Left lung (tissue), 10 donors: ENCODE data around the gene DUXA. TPM values are rescaled to one million over a fixed set of nuclear protein-coding genes. Genes with fewer than 3 reads are reported as not detected.
"Not testable (repeated sequence)": the region's sequence is repeated elsewhere in the genome, so short reads cannot be mapped to it uniquely, and the experiment has no call there.

Experiments used
- ATAC-seq: fragments of 200-7000 bp; cut with Tn5 transposase; one replicate; pipeline ENCODE4 v1.9.1; 2020; ENCODE audit warnings: moderate library complexity
- DNase-seq, 4 donors: peaks; one replicate each; pipeline ENCODE4 v3.0.0-alpha.2; 2013 to 2020
- H3K27ac ChIP-seq, 2 donors: fragments of 200-600 bp; sonication (generic) in 1 of 2; one replicate each; pipeline versions ENCODE4 v1.5.0 to v1.8.0; 2020 to 2021
- H3K27me3 ChIP-seq, 2 donors: fragments of 200-600 bp; sonication (generic) in 1 of 2; one replicate each; pipeline versions ENCODE4 v1.5.0 to v1.8.0; 2020 to 2021
- H3K36me3 ChIP-seq, 2 donors: fragments of 200-600 bp; sonication (generic) in 1 of 2; one replicate each; pipeline versions ENCODE4 v1.5.0 to v1.8.0; 2020 to 2021
- H3K4me1 ChIP-seq, 2 donors: fragments of 200-600 bp; one replicate each; pipeline ENCODE4 v1.8.0; 2021
- H3K4me3 ChIP-seq, 2 donors: fragments of 200-600 bp; sonication (generic) in 1 of 2; one replicate each; pipeline versions ENCODE4 v1.5.0 to v1.8.0; 2020 to 2021; ENCODE audit warnings: mild to moderate bottlenecking in 1 of 2
- H3K9me3 ChIP-seq, 2 donors: fragments of 200-600 bp; sonication (generic) in 1 of 2; one replicate each; pipeline versions ENCODE4 v1.5.0 to v1.8.0; 2020 to 2021
- intact Hi-C, 2 donors: fragments of 100-400 bp; cut with DNase I; formaldehyde crosslinking; loops; one replicate each; pipeline versions ENCODE4 v1.11.2 to v1.14.2; 2022
- polyA plus RNA-seq, 6 donors: library from polyadenylated mRNA; unstranded; fragments of 120-200 nt; gene quantifications; one replicate each; pipeline ENCODE4 v1.2.1, GENCODE V29; 2013; ENCODE audit not compliant: insufficient read length in 6 of 6
- total RNA-seq, 2 donors: library from RNA; stranded (reverse); fragmentation: NEBNext Ultra II Directional; extraction: Animal tissue kit (Norgen Biotek cat#: 25700); gene quantifications; one replicate each; pipeline ENCODE4 v1.2.1, GENCODE V29; 2021
- TF ChIP-seq, protein P1 (sequence below), 2 donors: fragments of 200-600 bp; sonication (generic) in 1 of 2; IDR thresholded peaks; one replicate each; pipeline versions ENCODE4 v1.5.0 to v1.8.0; 2021; ENCODE audit warnings: antibody characterized with exemption in 2 of 2
- donor health status: DM: no; HTN: yes; CAD: no.
- donor health status: DM: no; HTN: no; CAD: no.

The DUXA gene
- total and polyA plus RNA-seq, 8 donors: not detected

- no peak overlapping the region for H3K4me3 ChIP-seq
- TF ChIP-seq, protein P1, sequence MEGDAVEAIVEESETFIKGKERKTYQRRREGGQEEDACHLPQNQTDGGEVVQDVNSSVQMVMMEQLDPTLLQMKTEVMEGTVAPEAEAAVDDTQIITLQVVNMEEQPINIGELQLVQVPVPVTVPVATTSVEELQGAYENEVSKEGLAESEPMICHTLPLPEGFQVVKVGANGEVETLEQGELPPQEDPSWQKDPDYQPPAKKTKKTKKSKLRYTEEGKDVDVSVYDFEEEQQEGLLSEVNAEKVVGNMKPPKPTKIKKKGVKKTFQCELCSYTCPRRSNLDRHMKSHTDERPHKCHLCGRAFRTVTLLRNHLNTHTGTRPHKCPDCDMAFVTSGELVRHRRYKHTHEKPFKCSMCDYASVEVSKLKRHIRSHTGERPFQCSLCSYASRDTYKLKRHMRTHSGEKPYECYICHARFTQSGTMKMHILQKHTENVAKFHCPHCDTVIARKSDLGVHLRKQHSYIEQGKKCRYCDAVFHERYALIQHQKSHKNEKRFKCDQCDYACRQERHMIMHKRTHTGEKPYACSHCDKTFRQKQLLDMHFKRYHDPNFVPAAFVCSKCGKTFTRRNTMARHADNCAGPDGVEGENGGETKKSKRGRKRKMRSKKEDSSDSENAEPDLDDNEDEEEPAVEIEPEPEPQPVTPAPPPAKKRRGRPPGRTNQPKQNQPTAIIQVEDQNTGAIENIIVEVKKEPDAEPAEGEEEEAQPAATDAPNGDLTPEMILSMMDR (IDR thresholded peaks at IDR 0.05): no peak
- H3K4me1 ChIP-seq: no peaks in the 10 kb centered on the region
- DNase-seq: no peak
- intact Hi-C loops: no loop called here
- H3K36me3 ChIP-seq: no peaks in the 10 kb centered on the region
- ATAC-seq: no peak
- peaks cover 0 to 65% of the 10 kb centered on the region in 2 donors for H3K9me3 ChIP-seq
- no peak overlapping the region for H3K27ac ChIP-seq
- H3K27me3 ChIP-seq: peaks cover 0 to 15% of the 10 kb centered on the region in 2 donors
Measured at GRCh38 chr19:57118848-57119247, 48.4 kb downstream of the DUXA start.

DNA sequence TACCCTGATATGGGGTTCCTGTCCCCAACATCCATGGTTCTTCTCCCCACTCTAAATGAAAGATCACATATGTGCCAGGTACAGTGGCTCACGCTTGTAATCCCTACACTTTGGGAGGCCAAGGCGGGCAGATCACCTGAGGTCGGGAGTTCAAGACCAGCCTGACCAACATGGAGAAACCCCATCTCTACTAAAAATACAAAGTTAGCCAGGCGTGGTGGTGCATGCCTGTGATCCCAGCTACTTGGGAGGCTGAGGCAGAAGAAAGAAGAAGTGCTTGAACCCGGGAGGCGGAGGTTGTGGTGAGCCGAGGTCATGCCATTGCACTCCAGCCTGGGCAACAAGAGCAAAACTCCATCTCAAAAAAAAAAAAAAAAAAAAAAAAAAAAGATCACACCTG lies 53.8 kb downstream of the DUXA start:
- H3K36me3 ChIP-seq, ATAC-seq, H3K4me1 ChIP-seq, H3K4me3 ChIP-seq, intact Hi-C loops, DNase-seq, H3K27ac ChIP-seq, H3K27me3 ChIP-seq: not testable (repeated sequence)
- peaks cover 0 to 93% of the 10 kb centered on the region in 2 donors for H3K9me3 ChIP-seq

DNA sequence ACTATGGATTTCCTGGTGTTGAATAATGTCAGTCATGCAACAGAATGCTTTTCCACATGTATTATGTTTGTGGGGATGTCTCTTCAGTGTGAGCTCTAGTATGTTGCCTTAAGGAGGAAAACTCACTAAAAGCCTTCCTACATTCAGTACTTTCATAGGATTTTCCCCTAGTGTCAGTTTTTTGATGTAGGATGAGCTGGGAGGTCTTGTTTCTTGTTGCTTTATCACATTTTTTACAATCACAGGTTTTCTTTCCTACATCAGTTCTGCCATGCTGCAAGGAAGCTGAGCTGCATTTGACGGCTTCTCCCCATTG lies 56.0 kb downstream of the DUXA start:
- no peaks in the 10 kb centered on the region for H3K4me1 ChIP-seq
- H3K27me3 ChIP-seq: peaks cover 7 to 13% of the 10 kb centered on the region in 2 donors
- no peaks in the 10 kb centered on the region for H3K36me3 ChIP-seq
- DNase-seq (no peak), ATAC-seq (no peak)
- no peak overlapping the region for H3K27ac ChIP-seq
- intact Hi-C loops: no loop called here
- H3K9me3 ChIP-seq: peaks cover 0 to 93% of the 10 kb centered on the region in 2 donors
- TF ChIP-seq, protein P1 (IDR thresholded peaks at IDR 0.05): no peak
- H3K4me3 ChIP-seq: no peak overlapping the region

DNA sequence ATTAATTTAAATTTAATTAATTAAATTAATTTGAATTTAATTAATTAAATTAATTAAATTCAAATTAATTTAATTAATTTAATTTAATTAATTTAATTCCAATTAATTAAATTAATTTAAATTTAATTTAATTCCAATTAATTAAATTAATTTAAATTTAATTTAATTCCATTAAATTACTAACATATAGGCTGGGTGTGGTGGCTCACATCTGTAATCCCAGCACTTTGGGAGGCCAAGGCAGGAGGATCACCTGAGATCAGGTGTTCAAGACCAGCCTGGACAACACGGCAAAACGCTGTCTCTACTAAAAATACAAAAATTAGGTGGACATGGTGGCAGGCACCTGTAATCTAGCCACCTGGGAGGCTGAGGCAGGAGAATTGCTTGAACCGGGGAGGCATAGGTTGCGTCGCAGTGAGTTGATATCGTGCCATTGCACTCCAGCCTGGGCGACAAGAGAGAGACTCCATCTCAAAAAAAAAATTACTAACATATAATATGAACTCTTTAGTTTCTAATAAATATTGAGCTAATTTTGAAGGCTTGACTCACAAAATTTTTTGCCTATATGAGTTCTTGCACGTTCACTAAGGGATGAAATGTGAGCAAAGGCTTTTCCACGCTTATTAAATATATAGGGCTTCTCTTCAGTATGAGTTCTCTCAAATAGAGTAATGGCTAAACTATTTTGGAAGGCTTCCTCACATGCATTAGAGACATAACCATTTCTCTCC lies 56.5 kb downstream of the DUXA start:
- peaks cover 0 to 90% of the 10 kb centered on the region in 2 donors for H3K9me3 ChIP-seq
- intact Hi-C loops: no loop called here
- peaks cover 12 to 18% of the 10 kb centered on the region in 2 donors for H3K27me3 ChIP-seq
- no peak for DNase-seq
- no peak overlapping the region for H3K27ac ChIP-seq
- H3K4me3 ChIP-seq: no peak overlapping the region
- TF ChIP-seq, protein P1 (IDR thresholded peaks at IDR 0.05): no peak
- H3K4me1 ChIP-seq: no peaks in the 10 kb centered on the region
- no peak for ATAC-seq
- H3K36me3 ChIP-seq: no peaks in the 10 kb centered on the region

DNA sequence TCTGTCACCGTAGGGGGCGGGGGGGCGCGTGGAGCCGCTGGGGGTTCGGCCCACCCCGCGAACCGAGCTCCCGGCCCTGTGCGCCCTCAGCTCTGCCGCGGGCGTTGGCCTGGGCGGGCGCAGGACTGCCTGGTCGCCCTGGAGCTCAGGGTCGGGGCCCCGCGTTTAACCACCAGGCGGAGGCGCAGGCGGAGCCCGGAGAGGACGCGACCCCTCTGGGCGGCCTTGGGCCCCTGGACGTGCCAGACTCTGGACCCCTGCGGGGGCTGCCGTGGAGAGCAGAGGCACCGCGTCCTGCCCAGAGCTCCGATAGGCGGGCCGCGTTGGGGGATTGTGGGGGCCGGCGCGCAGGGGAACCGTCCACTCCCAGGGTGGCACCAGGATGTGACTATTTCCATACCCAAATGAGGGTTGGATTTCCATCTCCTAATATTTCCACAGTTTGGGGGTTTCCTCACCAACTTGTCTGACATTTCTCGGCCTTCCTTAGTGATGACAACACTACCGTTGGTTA lies 60.5 kb downstream of the DUXA start:
- no peak overlapping the region for H3K4me3 ChIP-seq
- peaks cover 0 to 3% of the 10 kb centered on the region in 2 donors for H3K4me1 ChIP-seq
- no peaks in the 10 kb centered on the region for H3K36me3 ChIP-seq
- peaks cover 14 to 42% of the 10 kb centered on the region in 2 donors for H3K27me3 ChIP-seq
- DNase-seq: no peak
- intact Hi-C loops: no loop called here
- ATAC-seq: no peak
- no peak overlapping the region for H3K27ac ChIP-seq
- TF ChIP-seq, protein P1 (IDR thresholded peaks at IDR 0.05): no peak
- peaks cover 0 to 60% of the 10 kb centered on the region in 2 donors for H3K9me3 ChIP-seq
